Inflammatory macrophage treated with lipopolysaccharide for 1 hour (primary cell): ENCODE data around the gene ABCA7.

Experiments
- DNase-seq, 2 donors: peaks; one replicate each; pipeline ENCODE4 v3.0.0-alpha.2; 2020 to 2022

ABCA7 gene

GRCh38 chr19:1041835-1042685, 2.2 kb downstream of the ABCA7 start:
- DNase-seq, result no peak

- DNase-seq, result no peak
Observed at GRCh38 chr19:1042689-1043511, 3.0 kb downstream of the ABCA7 start.

DNA sequence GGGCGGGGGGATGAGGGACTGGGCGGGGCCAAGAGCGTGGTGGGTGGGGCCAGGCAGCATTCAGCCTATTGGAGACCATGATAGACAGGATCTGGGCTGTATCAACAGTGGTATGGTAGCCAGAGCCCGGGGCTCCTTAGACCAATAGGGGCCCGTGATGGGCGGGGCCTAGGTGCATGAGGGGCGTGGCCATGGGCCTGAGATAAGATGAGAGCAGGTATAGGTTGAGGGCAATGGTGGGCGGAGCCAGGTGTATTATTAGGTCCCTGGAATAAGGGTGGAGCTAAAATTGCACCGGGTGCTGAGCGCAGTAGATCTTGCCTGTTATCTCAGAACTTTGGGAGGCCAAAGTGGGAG, 5.3 kb downstream of the ABCA7 start:
- peak in 1 of 2 donors; percentile 46 for DNase-seq

DNA sequence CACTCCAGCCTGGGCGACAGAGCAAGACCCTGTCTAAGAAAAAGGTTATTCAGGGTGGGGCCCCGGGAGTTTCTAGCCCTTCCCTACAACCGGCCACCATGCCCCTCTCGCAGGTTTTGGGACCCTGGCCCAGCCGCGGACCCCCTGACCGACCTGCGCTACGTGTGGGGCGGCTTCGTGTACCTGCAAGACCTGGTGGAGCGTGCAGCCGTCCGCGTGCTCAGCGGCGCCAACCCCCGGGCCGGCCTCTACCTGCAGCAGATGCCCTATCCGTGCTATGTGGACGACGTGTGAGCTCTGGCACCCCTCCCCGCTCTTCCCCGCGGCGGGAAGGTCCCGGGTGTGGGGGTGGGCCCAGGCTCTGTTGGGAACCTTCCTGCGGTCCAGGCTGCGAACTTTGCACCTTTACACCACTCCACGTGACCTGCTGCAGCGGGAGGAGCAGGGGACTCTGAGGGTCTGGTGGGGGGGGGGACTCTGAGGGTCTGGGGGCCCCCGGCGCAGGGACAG, 6.3 kb downstream of the ABCA7 start:
- DNase-seq, result no peak

DNA sequence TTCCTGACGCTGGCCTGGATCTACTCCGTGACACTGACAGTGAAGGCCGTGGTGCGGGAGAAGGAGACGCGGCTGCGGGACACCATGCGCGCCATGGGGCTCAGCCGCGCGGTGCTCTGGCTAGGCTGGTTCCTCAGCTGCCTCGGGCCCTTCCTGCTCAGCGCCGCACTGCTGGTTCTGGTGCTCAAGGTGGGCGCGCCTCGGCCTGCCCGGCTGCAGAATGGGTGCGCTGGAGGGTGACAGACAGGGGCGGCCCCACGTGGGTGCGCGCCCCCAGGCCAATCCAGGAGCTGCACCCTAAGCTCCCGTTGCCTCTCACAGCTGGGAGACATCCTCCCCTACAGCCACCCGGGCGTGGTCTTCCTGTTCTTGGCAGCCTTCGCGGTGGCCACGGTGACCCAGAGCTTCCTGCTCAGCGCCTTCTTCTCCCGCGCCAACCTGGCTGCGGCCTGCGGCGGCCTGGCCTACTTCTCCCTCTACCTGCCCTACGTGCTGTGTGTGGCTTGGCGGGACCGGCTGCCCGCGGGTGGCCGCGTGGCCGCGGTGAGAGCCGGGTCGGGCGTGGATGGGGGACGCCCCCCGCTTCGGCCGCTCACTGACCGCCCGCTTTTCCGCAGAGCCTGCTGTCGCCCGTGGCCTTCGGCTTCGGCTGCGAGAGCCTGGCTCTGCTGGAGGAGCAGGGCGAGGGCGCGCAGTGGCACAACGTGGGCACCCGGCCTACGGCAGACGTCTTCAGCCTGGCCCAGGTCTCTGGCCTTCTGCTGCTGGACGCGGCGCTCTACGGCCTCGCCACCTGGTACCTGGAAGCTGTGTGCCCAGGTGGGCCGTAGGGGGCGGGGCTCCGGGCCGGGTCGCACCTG, 7.2 kb downstream of the ABCA7 start:
- DNase-seq, result no peak

GRCh38 chr19:1047696-1048147, 7.8 kb downstream of the ABCA7 start:
- DNase-seq, result no peak

DNA sequence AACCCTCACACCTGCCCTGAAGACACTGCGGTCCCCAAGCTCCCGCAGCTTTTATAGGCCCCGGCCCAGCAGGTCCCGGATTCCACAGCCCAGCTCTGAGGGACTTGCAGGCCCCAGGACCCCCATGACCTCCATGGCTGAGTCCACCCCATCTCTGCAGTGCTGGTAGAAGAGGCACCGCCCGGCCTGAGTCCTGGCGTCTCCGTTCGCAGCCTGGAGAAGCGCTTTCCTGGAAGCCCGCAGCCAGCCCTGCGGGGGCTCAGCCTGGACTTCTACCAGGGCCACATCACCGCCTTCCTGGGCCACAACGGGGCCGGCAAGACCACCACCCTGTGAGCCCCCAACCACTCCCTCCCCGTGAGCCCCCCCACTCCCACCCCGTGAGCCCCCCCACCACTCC, 9.2 kb downstream of the ABCA7 start:
- no peak for DNase-seq

DNA sequence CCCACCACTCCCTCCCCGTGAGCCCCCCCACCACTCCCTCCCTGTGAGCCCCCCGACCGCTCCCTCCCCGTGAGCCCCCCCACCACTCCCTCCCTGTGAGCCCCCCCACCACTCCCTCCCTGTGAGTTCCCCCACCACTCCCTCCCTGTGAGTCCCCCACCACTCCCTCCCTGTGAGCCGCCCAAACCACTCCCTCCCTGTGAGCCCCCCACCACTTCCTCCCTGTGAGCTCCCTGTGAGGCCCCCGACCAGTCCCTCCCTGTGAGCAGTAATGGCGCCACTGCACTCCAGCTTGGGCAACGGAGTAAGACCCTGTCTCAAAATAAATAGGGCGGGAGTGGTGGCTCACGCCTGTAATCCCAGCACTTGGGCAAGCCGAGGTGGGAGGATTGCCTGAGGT, 9.9 kb downstream of the ABCA7 start:
- DNase-seq, result no peak

DNA sequence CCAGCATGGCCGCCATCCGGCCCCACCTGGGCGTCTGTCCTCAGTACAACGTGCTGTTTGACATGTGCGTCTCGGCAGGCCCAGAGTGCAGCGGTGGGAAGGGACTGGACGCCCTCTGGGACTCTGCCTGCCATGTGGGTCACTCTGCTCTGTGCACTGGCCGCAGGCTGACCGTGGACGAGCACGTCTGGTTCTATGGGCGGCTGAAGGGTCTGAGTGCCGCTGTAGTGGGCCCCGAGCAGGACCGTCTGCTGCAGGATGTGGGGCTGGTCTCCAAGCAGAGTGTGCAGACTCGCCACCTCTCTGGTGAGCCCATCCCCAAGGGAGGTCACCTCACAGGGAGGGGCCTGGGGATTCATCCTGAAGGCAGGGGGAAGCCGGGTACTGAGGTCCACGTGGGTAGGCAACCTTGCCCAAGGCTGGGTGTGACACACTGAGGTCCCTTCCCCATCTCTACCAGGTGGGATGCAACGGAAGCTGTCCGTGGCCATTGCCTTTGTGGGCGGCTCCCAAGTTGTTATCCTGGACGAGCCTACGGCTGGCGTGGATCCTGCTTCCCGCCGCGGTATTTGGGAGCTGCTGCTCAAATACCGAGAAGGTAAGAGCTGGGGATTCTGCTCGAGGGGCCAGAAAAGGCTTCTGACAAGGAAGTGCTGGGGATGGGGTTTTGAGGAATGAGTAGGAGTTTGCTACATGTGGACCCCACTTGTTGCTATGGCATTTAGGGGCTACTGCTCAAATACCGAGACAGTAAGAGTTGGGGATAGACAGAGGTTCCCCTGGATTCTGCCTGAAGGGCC, 11.3 kb downstream of the ABCA7 start:
- no peak for DNase-seq

- no peak for DNase-seq
Observed at GRCh38 chr19:1051791-1052190, 11.9 kb downstream of the ABCA7 start.

- no peak for DNase-seq
Observed at GRCh38 chr19:1052349-1052975, 12.6 kb downstream of the ABCA7 start.

DNA sequence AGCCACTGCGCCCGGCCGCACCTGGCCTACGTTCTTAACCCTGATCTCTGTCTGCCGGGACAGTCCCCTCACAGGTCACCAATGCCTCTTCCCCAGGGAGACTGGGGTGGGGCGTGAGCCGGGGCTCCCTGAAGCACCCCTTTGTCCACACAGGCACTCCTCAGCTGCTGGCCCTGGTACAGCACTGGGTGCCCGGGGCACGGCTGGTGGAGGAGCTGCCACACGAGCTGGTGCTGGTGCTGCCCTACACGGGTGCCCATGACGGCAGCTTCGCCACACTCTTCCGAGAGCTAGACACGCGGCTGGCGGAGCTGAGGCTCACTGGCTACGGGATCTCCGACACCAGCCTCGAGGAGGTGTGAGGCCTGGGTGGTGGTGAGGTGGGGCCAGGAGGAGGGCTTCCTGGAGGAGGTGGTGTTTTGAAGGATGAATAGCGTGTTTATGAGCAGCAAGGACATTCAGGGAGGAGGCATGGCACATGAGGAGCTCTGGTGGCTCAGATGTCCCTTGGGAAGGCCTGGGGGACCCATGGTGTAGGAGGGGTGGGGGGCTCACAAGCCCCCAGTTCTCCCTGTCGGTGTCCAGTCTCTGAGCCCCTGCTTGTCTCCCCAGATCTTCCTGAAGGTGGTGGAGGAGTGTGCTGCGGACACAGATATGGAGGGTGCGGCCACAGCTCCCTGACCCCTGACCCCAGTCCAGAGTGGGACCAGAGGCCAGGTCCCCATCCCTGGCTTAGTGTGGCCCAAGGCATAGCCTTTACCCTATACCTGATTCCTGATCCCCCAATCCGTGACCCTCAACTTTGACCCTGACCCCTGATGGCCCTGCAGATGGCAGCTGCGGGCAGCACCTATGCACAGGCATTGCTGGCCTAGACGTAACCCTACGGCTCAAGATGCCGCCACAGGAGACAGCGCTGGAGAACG, 13.5 kb downstream of the ABCA7 start:
- DNase-seq, result no peak

- no peak for DNase-seq
Observed at GRCh38 chr19:1054102-1055027, 14.5 kb downstream of the ABCA7 start.

DNA sequence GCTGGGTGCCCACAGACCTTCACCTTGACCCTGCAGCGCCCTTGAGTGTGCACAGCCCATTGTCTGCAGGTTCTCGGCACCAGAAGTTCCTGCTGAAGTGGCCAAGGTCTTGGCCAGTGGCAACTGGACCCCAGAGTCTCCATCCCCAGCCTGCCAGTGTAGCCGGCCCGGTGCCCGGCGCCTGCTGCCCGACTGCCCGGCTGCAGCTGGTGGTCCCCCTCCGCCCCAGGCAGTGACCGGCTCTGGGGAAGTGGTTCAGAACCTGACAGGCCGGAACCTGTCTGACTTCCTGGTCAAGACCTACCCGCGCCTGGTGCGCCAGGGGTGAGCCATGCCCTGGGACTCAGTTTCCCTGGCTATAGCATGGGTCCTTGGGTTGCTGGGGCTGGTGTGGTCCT, 15.1 kb downstream of the ABCA7 start:
- DNase-seq, result no peak

- no peak for DNase-seq
Observed at GRCh38 chr19:1055886-1056620, 16.1 kb downstream of the ABCA7 start.

- peak in 1 of 2 donors; percentile 28 for DNase-seq
Observed at GRCh38 chr19:1057176-1057855, 17.4 kb downstream of the ABCA7 start.

DNA sequence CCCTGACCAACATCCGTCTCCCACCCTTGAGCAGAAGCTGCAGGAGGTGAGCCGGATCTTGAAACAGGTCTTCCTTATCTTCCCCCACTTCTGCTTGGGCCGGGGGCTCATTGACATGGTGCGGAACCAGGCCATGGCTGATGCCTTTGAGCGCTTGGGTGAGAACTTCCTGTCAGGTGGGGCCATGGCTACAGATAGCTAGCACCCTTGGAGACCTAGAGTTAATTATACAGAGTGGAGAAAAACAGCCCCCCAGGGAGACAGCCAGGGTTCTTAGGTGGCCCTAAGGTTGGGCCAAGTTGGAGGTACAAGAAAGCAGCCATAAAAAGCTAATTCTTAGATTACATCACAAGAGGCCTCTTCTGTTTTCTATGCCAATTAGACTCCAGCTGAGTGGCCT, 18.2 kb downstream of the ABCA7 start:
- no peak for DNase-seq

DNA sequence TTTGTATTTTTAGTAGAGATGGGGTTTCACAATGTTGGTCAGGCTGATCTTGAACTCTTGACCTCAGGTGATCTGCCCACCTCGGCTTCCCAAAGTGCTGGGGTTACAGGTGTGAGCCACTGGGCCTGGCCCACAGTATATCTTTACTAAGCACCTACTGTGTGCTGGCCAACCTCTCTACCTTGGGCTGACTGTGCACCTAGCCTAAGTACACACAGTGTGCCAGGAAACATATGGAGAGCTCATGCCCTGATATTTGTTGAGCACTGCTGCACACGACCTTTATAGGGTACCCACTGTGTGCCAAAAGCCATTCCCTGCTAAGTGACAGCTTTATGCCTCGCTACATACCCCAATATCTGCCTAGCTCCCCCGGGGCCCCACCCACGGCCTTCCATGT, 20.8 kb downstream of the ABCA7 start:
- no peak for DNase-seq
